Esophagus muscularis mucosa (tissue), 4 donors: ENCODE data around the gene RAB37. TPM values are rescaled to one million over a fixed set of nuclear protein-coding genes. Genes with fewer than 3 reads are reported as not detected.

Experiments used
- DNase-seq: peaks from one replicate; pipeline ENCODE4 v3.0.0-alpha.2; 2017; ENCODE audit errors: extremely low spot score
- H3K27ac ChIP-seq, 4 donors: fragments of 200-600 bp; sonication (generic); replicated peaks in 1 of 4; 1 replicate in 3 of 4; 2 replicates in 1 of 4; pipeline ENCODE4 v1.5.1; 2016 to 2019; ENCODE audit warnings: mild to moderate bottlenecking in 1 of 4
- H3K27me3 ChIP-seq, 4 donors: fragments of 200-600 bp; sonication (generic); one replicate each; pipeline versions ENCODE4 v1.5.1 to v1.6.0; 2016 to 2019
- H3K36me3 ChIP-seq, 4 donors: fragments of 200-600 bp; sonication (generic); one replicate each; pipeline ENCODE4 v1.5.1; 2016 to 2019
- H3K4me1 ChIP-seq, 4 donors: fragments of 200-600 bp; sonication (generic); one replicate each; pipeline ENCODE4 v1.5.1; 2016 to 2019
- H3K4me3 ChIP-seq, 4 donors: fragments of 200-600 bp; sonication (generic); 1 replicate in 2 of 4; 2 replicates in 2 of 4; pipeline ENCODE4 v1.5.1; 2016 to 2019; ENCODE audit warnings: mild to moderate bottlenecking in 4 of 4, moderate library complexity in 1 of 4
- H3K9me3 ChIP-seq, 4 donors: fragments of 200-600 bp; sonication (generic); 1 replicate in 3 of 4; 2 replicates in 1 of 4; pipeline ENCODE4 v1.5.1; 2016 to 2019
- EP300 ChIP-seq: sonication (generic); formaldehyde crosslinking; IDR thresholded peaks from one replicate; pipeline ENCODE4 v1.6.1; 2017; ENCODE audit warnings: antibody characterized with exemption
- POLR2A ChIP-seq: fragments of 450-650 bp; IDR thresholded peaks from one replicate; pipeline ENCODE4 v1.6.1; 2017; ENCODE audit warnings: antibody characterized with exemption, moderate library complexity, mild to moderate bottlenecking, low read depth
- POLR2AphosphoS5 ChIP-seq, 2 donors: sonication (generic); formaldehyde crosslinking; IDR thresholded peaks; one replicate each; pipeline ENCODE4 v1.6.1; 2017; ENCODE audit warnings: antibody characterized with exemption in 2 of 2
- WGBS: methylation state at CpG from one replicate; pipeline ENCODE4 v1.1.5; 2018; 5-methylcytosine and 5-hydroxymethylcytosine counted together
- intact Hi-C: fragments of 100-400 bp; cut with DNase I; formaldehyde crosslinking; loops from one replicate; pipeline ENCODE4 v1.15.1; 2023
- total RNA-seq, 4 donors: library from RNA; depleted of rRNA; stranded (reverse); fragments of >200 nt; gene quantifications; one replicate each; pipeline versions ENCODE4 v1.1.0 to v1.2.1, GENCODE V29; 2016
- TF ChIP-seq, protein P1 (sequence below), 3 experiments: fragments of 200-600 bp in 2 of 3; fragments of 450-650 bp in 1 of 3; sonication (generic) in 2 of 3; IDR thresholded peaks; one replicate each; pipeline ENCODE4 v1.5.1; 2017 to 2019; ENCODE audit warnings: antibody characterized with exemption in 3 of 3, mild to moderate bottlenecking in 2 of 3, moderate library complexity in 1 of 3

Gene RAB37
- total RNA-seq, 4 donors from 2014 or later, result 1.4 to 3.3 (median 2.5) TPM

DNA sequence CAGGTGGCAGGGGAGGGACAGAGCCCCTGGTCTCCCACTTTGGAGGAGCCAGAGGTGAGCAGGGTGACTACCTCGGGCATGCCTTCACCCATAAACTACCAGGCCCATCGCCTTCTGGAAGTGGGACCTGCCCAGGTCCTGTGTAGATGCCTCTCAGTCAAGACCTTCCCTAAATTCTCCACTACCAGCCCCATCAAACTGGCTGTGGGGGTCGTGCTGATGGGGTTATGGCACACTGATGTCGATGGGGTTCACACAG, 5.8 kb upstream of the RAB37 start:
- H3K27ac ChIP-seq, result no peak overlapping the region
- H3K36me3 ChIP-seq, result no peaks in the 10 kb centered on the region
- TF ChIP-seq POLR2A, result no peak
- TF ChIP-seq POLR2AphosphoS5 (IDR thresholded peaks at IDR 0.05), result no peak
- no peak for TF ChIP-seq EP300
- TF ChIP-seq, protein P1, sequence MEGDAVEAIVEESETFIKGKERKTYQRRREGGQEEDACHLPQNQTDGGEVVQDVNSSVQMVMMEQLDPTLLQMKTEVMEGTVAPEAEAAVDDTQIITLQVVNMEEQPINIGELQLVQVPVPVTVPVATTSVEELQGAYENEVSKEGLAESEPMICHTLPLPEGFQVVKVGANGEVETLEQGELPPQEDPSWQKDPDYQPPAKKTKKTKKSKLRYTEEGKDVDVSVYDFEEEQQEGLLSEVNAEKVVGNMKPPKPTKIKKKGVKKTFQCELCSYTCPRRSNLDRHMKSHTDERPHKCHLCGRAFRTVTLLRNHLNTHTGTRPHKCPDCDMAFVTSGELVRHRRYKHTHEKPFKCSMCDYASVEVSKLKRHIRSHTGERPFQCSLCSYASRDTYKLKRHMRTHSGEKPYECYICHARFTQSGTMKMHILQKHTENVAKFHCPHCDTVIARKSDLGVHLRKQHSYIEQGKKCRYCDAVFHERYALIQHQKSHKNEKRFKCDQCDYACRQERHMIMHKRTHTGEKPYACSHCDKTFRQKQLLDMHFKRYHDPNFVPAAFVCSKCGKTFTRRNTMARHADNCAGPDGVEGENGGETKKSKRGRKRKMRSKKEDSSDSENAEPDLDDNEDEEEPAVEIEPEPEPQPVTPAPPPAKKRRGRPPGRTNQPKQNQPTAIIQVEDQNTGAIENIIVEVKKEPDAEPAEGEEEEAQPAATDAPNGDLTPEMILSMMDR (IDR thresholded peaks at IDR 0.05), result no peak
- H3K9me3 ChIP-seq, result no peaks in the 10 kb centered on the region
- DNase-seq, result no peak
- WGBS, result 61% methylated on average over 2 of the region's 4 CpGs
- intact Hi-C loops, result no loop called here
- no peak overlapping the region for H3K4me3 ChIP-seq
- peaks cover 0 to 56% (median 6%) of the 10 kb centered on the region in 4 donors for H3K27me3 ChIP-seq
- H3K4me1 ChIP-seq, result peaks cover 0 to 3% (median 2%) of the 10 kb centered on the region in 4 donors

DNA sequence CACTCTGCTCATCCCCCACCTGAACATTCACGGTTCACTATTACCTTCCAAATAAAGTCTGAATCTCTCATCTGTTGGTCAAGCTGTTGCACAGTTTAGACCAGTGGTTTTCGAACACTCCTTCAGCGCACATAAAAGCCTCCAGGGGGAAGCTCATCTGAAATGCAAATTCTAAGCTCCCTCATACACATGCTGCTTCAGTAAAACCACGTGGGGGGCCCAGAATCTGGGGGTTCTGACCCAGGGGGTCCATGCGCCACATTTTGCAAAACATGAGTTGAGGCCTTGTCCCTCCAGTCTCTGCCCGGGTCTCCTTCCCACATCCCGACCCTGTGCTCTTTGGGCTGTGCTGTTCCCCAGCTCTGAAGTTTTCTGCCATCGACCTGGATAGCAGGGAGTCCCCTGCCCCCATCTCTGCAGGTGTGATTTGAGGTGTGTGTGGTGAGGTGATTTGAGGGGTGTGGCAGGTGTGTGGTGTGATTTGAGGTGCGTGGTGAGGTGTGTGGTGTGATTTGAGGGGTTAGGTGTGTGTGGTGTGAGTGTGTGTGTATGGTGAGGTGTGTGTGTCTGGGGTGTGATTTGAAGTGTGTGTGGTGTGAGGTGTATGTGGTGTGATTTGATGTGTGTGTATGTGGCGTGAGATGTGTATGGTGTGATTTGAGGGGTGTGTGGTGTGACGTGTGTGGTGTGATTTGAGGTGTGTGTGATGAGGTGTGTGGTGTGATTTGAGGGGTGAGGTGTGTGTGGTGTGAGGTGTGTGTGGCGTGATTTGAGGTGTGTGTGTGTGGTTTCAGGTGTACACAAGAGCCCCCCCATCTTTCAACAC, 4.8 kb upstream of the RAB37 start:
- H3K9me3 ChIP-seq, result no peaks in the 10 kb centered on the region
- intact Hi-C loops, result no loop called here
- 76% methylated on average over 12 of the region's 12 CpGs for WGBS
- H3K27ac ChIP-seq, result no peak overlapping the region
- DNase-seq, result no peak
- H3K4me3 ChIP-seq, result no peak overlapping the region
- H3K27me3 ChIP-seq, result peaks cover 0 to 65% (median 13%) of the 10 kb centered on the region in 4 donors
- TF ChIP-seq, protein P1 (IDR thresholded peaks at IDR 0.05), result no peak
- TF ChIP-seq EP300 (no peak), POLR2AphosphoS5 (IDR thresholded peaks at IDR 0.05) (no peak)
- H3K36me3 ChIP-seq, result no peaks in the 10 kb centered on the region
- H3K4me1 ChIP-seq, result peaks cover 6 to 13% (median 11%) of the 10 kb centered on the region in 4 donors

DNA sequence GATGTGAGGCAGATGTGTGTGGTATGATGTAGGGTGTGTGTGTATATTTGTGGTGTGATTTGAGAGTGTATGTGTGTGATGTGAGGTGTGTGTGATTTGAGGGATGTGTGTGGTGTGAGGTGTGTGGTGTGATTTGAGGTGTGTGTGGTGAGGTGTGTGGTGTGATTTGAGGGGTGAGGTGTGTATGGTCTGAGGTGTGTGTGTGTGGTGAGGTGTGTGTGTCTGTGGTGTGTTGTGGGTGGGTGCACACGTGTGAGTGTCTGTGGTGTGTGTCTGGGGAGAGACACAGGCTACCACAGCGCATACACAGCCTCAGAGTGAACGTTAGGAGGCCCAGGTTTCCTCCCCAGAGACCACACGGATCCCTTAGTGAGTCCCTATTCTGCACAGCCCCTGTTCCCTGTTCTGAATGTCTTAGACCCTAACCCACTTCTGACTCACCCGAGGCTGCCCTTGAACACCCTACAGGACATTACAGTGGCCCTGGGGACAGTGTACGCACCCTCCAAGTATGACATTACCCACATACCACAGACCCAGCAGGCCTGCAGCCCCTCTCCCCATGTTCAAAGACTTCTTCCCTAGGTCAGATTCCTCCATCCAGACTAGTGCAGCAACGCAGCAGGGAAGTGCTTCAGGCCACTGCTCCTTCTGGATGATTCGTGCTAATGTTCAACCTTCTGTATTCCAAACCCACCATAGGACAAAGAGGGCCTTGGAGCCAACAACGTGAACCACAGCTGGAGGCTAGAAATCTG, 3.5 kb upstream of the RAB37 start:
- DNase-seq, result no peak
- Histone ChIP-seq H3K27ac (no peak overlapping the region), H3K4me1 (peaks cover 14 to 26% (median 23%) of the 10 kb centered on the region in 4 donors), H3K9me3 (no peaks in the 10 kb centered on the region), H3K36me3 (no peaks in the 10 kb centered on the region), H3K4me3 (no peak overlapping the region), H3K27me3 (peaks cover 0 to 76% (median 25%) of the 10 kb centered on the region in 4 donors)
- TF ChIP-seq POLR2A (no peak), EP300 (no peak), POLR2AphosphoS5 (IDR thresholded peaks at IDR 0.05) (no peak)
- TF ChIP-seq, protein P1 (IDR thresholded peaks at IDR 0.05), result no peak
- WGBS, result 62% methylated on average over 8 of the region's 9 CpGs
- intact Hi-C loops, result no loop called here

DNA sequence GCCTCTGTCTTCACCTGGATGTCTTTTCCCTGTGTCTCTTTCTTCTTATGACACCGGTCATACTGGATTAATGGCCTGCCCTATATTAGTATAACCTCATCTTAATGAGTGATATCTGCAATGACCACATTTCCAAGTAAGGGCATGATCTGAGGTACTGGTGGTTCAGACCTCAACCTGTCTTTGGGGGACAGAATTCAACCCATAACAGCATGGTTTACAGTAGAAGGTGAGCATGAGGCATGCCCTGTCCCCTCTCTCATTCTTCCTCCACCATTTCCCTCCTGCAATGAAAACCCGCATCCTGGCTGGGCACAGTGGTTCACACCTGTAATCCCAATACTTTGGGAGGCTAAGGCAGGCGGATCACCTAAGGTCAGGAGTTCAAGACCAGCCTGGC, 2.8 kb upstream of the RAB37 start:
- H3K4me1 ChIP-seq, result peaks cover 15 to 29% (median 27%) of the 10 kb centered on the region in 4 donors
- intact Hi-C loops, result no loop called here
- DNase-seq, result no peak
- no peak overlapping the region for H3K4me3 ChIP-seq
- no peak for TF ChIP-seq POLR2A
- no peak for TF ChIP-seq EP300
- TF ChIP-seq, protein P1 (IDR thresholded peaks at IDR 0.05), result no peak
- TF ChIP-seq POLR2AphosphoS5 (IDR thresholded peaks at IDR 0.05), result no peak
- no peaks in the 10 kb centered on the region for H3K9me3 ChIP-seq
- no peaks in the 10 kb centered on the region for H3K36me3 ChIP-seq
- 88% methylated on average over 3 of the region's 3 CpGs for WGBS
- peaks cover 0 to 83% (median 30%) of the 10 kb centered on the region in 4 donors for H3K27me3 ChIP-seq
- no peak overlapping the region for H3K27ac ChIP-seq
